ENCODE results near the gene DHFR. TPM values are rescaled to one million over a fixed set of nuclear protein-coding genes. Genes with fewer than 3 reads are reported as not detected.

DHFR gene
- total RNA-seq, 1 donor from 2014 or later = 10.5 TPM

- no peaks in the 10 kb centered on the region for H3K4me1 ChIP-seq
- no peaks in the 10 kb centered on the region for H3K27me3 ChIP-seq (ENCODE audit: low read depth)
- peaks cover 10% of the 10 kb centered on the region for H3K36me3 ChIP-seq
- H3K9me3 ChIP-seq = no peaks in the 10 kb centered on the region
- no peak for ATAC-seq
- TF ChIP-seq CTCF (IDR thresholded peaks at IDR 0.05) = no peak
- intact Hi-C loops (cut with DNase I) = no loop called here
- H3K27ac ChIP-seq = no peak overlapping the region
- DNase-seq = no peak
- H3K4me3 ChIP-seq = no peak overlapping the region
Measured at GRCh38 chr5:80698369-80698768, 43.6 kb upstream of the DHFR start.

GRCh38 chr5:80697100-80697499 is 42.3 kb upstream of the DHFR start:
- intact Hi-C loops (cut with DNase I) = no loop called here
- Histone ChIP-seq H3K9me3 (no peaks in the 10 kb centered on the region), H3K4me3 (no peak overlapping the region), H3K27me3 (ENCODE audit: low read depth) (no peaks in the 10 kb centered on the region), H3K36me3 (peaks cover 3% of the 10 kb centered on the region), H3K27ac (no peak overlapping the region), H3K4me1 (no peaks in the 10 kb centered on the region)
- TF ChIP-seq CTCF (IDR thresholded peaks at IDR 0.05) = no peak
- no peak for ATAC-seq
- no peak for DNase-seq

GRCh38 chr5:80696450-80696849 is 41.7 kb upstream of the DHFR start:
- intact Hi-C loops (cut with DNase I) = no loop called here
- no peak for ATAC-seq
- TF ChIP-seq CTCF (IDR thresholded peaks at IDR 0.05) = no peak

GRCh38 chr5:80695666-80696065 is 40.9 kb upstream of the DHFR start:
- H3K27ac ChIP-seq = no peak overlapping the region
- H3K4me3 ChIP-seq = no peak overlapping the region
- H3K27me3 ChIP-seq (ENCODE audit: low read depth) = no peaks in the 10 kb centered on the region
- DNase-seq (no peak), ATAC-seq (no peak)
- no peaks in the 10 kb centered on the region for H3K36me3 ChIP-seq
- intact Hi-C loops (cut with DNase I) = no loop called here
- TF ChIP-seq CTCF (IDR thresholded peaks at IDR 0.05) = no peak
- no peaks in the 10 kb centered on the region for H3K4me1 ChIP-seq
- no peaks in the 10 kb centered on the region for H3K9me3 ChIP-seq

More at GRCh38 chr5:80696450-80696849, 41.7 kb upstream of the DHFR start:
- H3K4me3 ChIP-seq = no peak overlapping the region
- no peak overlapping the region for H3K27ac ChIP-seq
- no peaks in the 10 kb centered on the region for H3K36me3 ChIP-seq
- H3K9me3 ChIP-seq = no peaks in the 10 kb centered on the region
- no peaks in the 10 kb centered on the region for H3K4me1 ChIP-seq
- no peak for DNase-seq
- no peaks in the 10 kb centered on the region for H3K27me3 ChIP-seq (ENCODE audit: low read depth)

GRCh38 chr5:80689627-80690026 is 34.8 kb upstream of the DHFR start:
- Histone ChIP-seq H3K4me1 (no peaks in the 10 kb centered on the region), H3K27me3 (ENCODE audit: low read depth) (no peaks in the 10 kb centered on the region), H3K36me3 (peaks cover 9% of the 10 kb centered on the region), H3K9me3 (no peaks in the 10 kb centered on the region), H3K4me3 (no peak overlapping the region), H3K27ac (no peak overlapping the region)
- no peak for ATAC-seq
- intact Hi-C loops (cut with DNase I) = no loop called here
- no peak for DNase-seq
- TF ChIP-seq CTCF (IDR thresholded peaks at IDR 0.05) = no peak

Data from lower lobe of right lung (tissue), 2 donors.